Stimulated activated naive CD8-positive, alpha-beta T cell treated with anti-CD3 and anti-CD28 coated beads, Interleukin-15, Interleukin-2, amounts not matched to agents 100 ng/mL and 50 ng/mL, for 24 hours (primary cell): ENCODE measurements around the gene CDH4.

Experiments used
- H3K27ac Mint-ChIP-seq: one replicate; pipeline ENCODE4 v1.8.0; 2021; ENCODE audit warnings: mild to moderate bottlenecking, mixed read lengths
- H3K27me3 Mint-ChIP-seq: one replicate; pipeline ENCODE4 v1.8.0; 2021; ENCODE audit warnings: mixed read lengths
- H3K36me3 Mint-ChIP-seq: one replicate; pipeline ENCODE4 v1.8.0; 2021; ENCODE audit warnings: low read depth, mixed read lengths
- H3K4me1 Mint-ChIP-seq: one replicate; pipeline ENCODE4 v1.8.0; 2021; ENCODE audit warnings: low read depth, mixed read lengths
- H3K4me3 Mint-ChIP-seq: one replicate; pipeline ENCODE4 v1.8.0; 2021; ENCODE audit warnings: mild to moderate bottlenecking, mixed read lengths
- H3K9me3 Mint-ChIP-seq: one replicate; pipeline ENCODE4 v1.8.0; 2021; ENCODE audit warnings: mixed read lengths

Gene CDH4

GRCh38 chr20:61736751-61737310 lies 484.8 kb downstream of the CDH4 start:
- Mint-ChIP-seq H3K4me1 (no peaks in the 10 kb centered on the region), H3K9me3 (no peaks in the 10 kb centered on the region), H3K36me3 (no peaks in the 10 kb centered on the region), H3K27ac (no peak overlapping the region), H3K27me3 (no peaks in the 10 kb centered on the region), H3K4me3 (no peak overlapping the region)

GRCh38 chr20:61737346-61737745 lies 485.3 kb downstream of the CDH4 start:
- Mint-ChIP-seq H3K9me3 (no peaks in the 10 kb centered on the region), H3K27ac (no peak overlapping the region), H3K4me3 (no peak overlapping the region), H3K36me3 (no peaks in the 10 kb centered on the region), H3K4me1 (no peaks in the 10 kb centered on the region), H3K27me3 (no peaks in the 10 kb centered on the region)

GRCh38 chr20:61737812-61738443 lies 485.9 kb downstream of the CDH4 start:
- Mint-ChIP-seq H3K4me3 (no peak overlapping the region), H3K36me3 (no peaks in the 10 kb centered on the region), H3K9me3 (no peaks in the 10 kb centered on the region), H3K27me3 (no peaks in the 10 kb centered on the region), H3K27ac (no peak overlapping the region), H3K4me1 (no peaks in the 10 kb centered on the region)

GRCh38 chr20:61738601-61739069 lies 486.6 kb downstream of the CDH4 start:
- H3K36me3 Mint-ChIP-seq, result no peaks in the 10 kb centered on the region
- H3K27ac Mint-ChIP-seq, result no peak overlapping the region

GRCh38 chr20:61739086-61739831 lies 487.2 kb downstream of the CDH4 start:
- H3K4me1 Mint-ChIP-seq, result no peaks in the 10 kb centered on the region
- no peak overlapping the region for H3K27ac Mint-ChIP-seq
- no peaks in the 10 kb centered on the region for H3K36me3 Mint-ChIP-seq
- H3K4me3 Mint-ChIP-seq, result no peak overlapping the region
- no peaks in the 10 kb centered on the region for H3K9me3 Mint-ChIP-seq
- H3K27me3 Mint-ChIP-seq, result no peaks in the 10 kb centered on the region

More at GRCh38 chr20:61738601-61739069, 486.6 kb downstream of the CDH4 start:
- Mint-ChIP-seq H3K4me3 (no peak overlapping the region), H3K27me3 (no peaks in the 10 kb centered on the region), H3K4me1 (no peaks in the 10 kb centered on the region), H3K9me3 (no peaks in the 10 kb centered on the region)

DNA sequence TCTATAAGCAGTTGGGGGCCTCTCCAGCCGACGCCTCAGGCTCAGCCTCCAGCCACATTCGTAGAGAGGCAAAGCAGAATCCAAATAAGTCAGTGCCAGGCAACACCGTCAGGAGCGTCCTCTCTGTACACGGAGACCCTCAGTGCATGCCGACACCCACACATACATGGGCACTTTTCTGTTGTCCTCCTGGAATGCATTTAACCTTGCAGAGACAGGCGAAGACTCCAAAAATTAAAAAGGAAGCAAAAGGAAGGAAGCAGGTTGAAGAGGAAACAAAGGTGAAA lies 487.7 kb downstream of the CDH4 start:
- no peaks in the 10 kb centered on the region for H3K4me1 Mint-ChIP-seq
- H3K27me3 Mint-ChIP-seq, result no peaks in the 10 kb centered on the region
- no peaks in the 10 kb centered on the region for H3K36me3 Mint-ChIP-seq
- no peak overlapping the region for H3K27ac Mint-ChIP-seq
- no peaks in the 10 kb centered on the region for H3K9me3 Mint-ChIP-seq
- H3K4me3 Mint-ChIP-seq, result no peak overlapping the region

DNA sequence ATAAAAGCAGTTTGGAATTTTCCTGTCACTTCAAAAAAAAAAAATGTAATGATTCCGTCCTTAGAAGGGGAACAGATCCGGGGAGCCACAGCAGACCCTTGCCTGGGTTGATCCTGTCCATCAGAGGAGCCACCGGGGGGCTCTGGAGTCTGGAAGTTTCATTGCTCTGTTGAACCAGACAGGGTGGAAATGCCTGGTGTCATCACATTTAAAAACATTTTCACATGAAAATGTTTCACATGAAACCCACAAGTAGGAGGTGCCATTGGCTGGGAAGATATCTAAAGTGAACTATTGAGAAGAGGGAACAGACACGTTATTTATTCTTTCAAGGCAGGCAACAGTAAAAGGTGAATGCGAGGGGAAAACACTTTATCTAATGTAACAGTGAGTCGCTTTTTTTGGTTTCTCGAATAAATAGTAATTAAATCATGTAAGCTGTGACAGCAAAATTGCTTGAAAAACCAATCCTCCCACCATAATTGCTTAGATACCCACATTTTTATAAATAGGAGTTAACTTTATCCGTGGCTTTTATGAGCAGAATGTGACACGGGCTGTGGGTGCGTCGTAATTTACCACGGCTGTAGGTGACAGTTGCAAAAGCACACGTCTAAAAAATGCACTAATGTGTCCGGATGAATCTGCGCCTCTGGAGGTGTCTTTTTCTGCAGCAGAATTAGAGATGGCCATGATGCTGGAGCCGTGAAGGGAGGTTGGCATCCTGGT lies 490.2 kb downstream of the CDH4 start:
- Mint-ChIP-seq H3K4me3 (no peak overlapping the region), H3K27me3 (no peaks in the 10 kb centered on the region), H3K4me1 (no peaks in the 10 kb centered on the region), H3K27ac (no peak overlapping the region), H3K9me3 (no peaks in the 10 kb centered on the region), H3K36me3 (no peaks in the 10 kb centered on the region)

DNA sequence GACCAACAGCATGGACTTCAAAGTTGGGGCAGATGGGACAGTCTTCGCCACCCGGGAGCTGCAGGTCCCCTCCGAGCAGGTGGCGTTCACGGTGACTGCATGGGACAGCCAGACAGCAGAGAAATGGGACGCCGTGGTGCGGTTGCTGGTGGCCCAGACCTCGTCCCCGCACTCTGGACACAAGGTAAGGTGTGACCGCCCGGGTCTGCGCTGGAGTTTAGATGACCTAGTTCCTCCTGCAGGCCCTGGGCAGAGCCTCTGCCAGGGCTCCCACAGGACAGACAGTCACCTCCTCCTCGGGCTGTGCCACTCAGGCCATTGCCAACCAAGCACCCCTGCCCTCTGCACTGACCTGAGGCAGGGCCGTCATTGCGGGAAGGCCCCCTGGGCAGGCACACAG lies 491.5 kb downstream of the CDH4 start:
- Mint-ChIP-seq H3K27me3 (peaks cover 4% of the 10 kb centered on the region), H3K4me1 (no peaks in the 10 kb centered on the region), H3K27ac (no peak overlapping the region), H3K9me3 (peaks cover 5% of the 10 kb centered on the region), H3K4me3 (no peak overlapping the region), H3K36me3 (no peaks in the 10 kb centered on the region)

GRCh38 chr20:61744691-61745396 lies 492.8 kb downstream of the CDH4 start:
- Mint-ChIP-seq H3K9me3 (peaks cover 5% of the 10 kb centered on the region), H3K27me3 (peaks cover 4% of the 10 kb centered on the region), H3K4me3 (no peak overlapping the region), H3K4me1 (no peaks in the 10 kb centered on the region), H3K36me3 (no peaks in the 10 kb centered on the region), H3K27ac (no peak overlapping the region)

- Mint-ChIP-seq H3K4me1 (no peaks in the 10 kb centered on the region), H3K27me3 (peaks cover 4% of the 10 kb centered on the region), H3K4me3 (no peak overlapping the region), H3K27ac (no peak overlapping the region), H3K9me3 (peaks cover 8% of the 10 kb centered on the region), H3K36me3 (no peaks in the 10 kb centered on the region)
Observed at GRCh38 chr20:61745397-61746146, 493.5 kb downstream of the CDH4 start.

- Mint-ChIP-seq H3K4me1 (no peaks in the 10 kb centered on the region), H3K9me3 (peaks cover 8% of the 10 kb centered on the region), H3K36me3 (no peaks in the 10 kb centered on the region), H3K27me3 (peaks cover 4% of the 10 kb centered on the region), H3K4me3 (no peak overlapping the region), H3K27ac (no peak overlapping the region)
Observed at GRCh38 chr20:61746147-61746646, 494.1 kb downstream of the CDH4 start.

DNA sequence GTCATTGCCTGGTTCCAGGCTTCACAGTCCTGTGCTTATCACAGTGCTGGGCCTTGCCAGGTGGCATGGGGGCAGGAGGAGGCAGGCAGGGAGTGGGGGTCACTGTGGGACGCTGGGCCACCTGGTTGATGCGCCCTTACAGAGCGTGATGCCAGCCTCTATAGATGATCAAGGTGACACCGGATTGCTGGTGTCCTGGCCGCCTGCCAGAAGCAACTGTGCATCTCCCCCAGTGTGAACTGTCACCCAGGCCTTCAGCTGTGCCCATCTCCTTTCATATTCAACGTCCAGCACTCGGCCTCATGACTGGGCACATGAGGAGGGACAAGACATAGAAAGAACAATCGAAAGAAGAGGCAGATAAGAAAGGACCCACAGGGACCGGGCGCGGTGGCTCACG lies 494.7 kb downstream of the CDH4 start:
- peaks cover 4% of the 10 kb centered on the region for H3K27me3 Mint-ChIP-seq
- H3K27ac Mint-ChIP-seq, result no peak overlapping the region
- no peak overlapping the region for H3K4me3 Mint-ChIP-seq
- H3K36me3 Mint-ChIP-seq, result no peaks in the 10 kb centered on the region
- no peaks in the 10 kb centered on the region for H3K4me1 Mint-ChIP-seq
- H3K9me3 Mint-ChIP-seq, result peaks cover 8% of the 10 kb centered on the region

GRCh38 chr20:61748376-61748775 lies 496.3 kb downstream of the CDH4 start:
- no peak overlapping the region for H3K4me3 Mint-ChIP-seq

More at GRCh38 chr20:61748376-61748775, 496.3 kb downstream of the CDH4 start:
- Mint-ChIP-seq H3K27me3 (peaks cover 4% of the 10 kb centered on the region), H3K9me3 (peaks cover 8% of the 10 kb centered on the region), H3K36me3 (no peaks in the 10 kb centered on the region), H3K4me1 (no peaks in the 10 kb centered on the region), H3K27ac (no peak overlapping the region)
